ENCODE data around the gene WDR45. TPM values are rescaled to one million over a fixed set of nuclear protein-coding genes. Genes with fewer than 3 reads are reported as not detected.

Gene WDR45
- polyA plus RNA-seq, 1 donor from 2014 or later, result 26.5 TPM

DNA sequence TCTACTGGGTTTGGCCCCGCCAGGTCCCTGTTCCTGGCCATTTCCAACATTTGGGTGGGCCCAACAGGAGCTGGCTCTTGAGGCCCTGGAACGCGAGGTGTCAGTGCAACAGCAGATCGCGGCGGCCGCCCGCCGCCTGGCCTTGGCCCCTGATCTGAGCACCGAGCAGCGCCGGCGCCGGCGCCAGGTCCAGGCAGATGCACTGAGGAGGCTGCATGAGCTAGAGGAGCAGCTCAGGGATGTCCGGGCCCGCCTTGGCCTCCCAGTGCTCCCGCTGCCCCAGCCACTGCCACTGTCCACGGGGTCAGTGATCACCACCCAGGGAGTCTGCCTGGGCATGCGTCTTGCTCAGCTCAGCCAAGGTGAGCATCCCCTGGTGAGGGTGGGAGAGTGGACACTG lies 15.4 kb downstream of the WDR45 start:
- Histone ChIP-seq H3K9me3 (ENCODE audit: low read length) (no peaks in the 10 kb centered on the region), H3K4me2 (ENCODE audit: low read length) (no peak overlapping the region), H3K79me2 (replicated peaks; ENCODE audit: insufficient read depth, low read length) (no peaks in the 10 kb centered on the region), H4K20me1 (ENCODE audit: insufficient read depth) (no peaks in the 10 kb centered on the region), H3K27me3 (ENCODE audit: insufficient read depth, low read depth, low read length) (no peaks in the 10 kb centered on the region), H3K9me2 (ENCODE audit: insufficient read depth, low read length) (no peaks in the 10 kb centered on the region), H3F3A (ENCODE audit: insufficient read depth, low read length, poor library complexity, severe bottlenecking) (no peaks in the 10 kb centered on the region), H3K36me3 (ENCODE audit: insufficient read depth, low read length) (no peaks in the 10 kb centered on the region), H3K4me3 (ENCODE audit: low read length) (no peak overlapping the region), H3K27ac (ENCODE audit: low read length) (no peak overlapping the region), H2AFZ (ENCODE audit: low read depth, low read length) (no peak overlapping the region), H3K9ac (ENCODE audit: low read length) (no peak overlapping the region)
- TF ChIP-seq SMC3 (conservative IDR thresholded peaks at IDR 0.05; ENCODE audit: poor library complexity), result no peak
- TF ChIP-seq MXI1 (conservative IDR thresholded peaks at IDR 0.05; ENCODE audit: poor library complexity, severe bottlenecking), result no peak
- TF ChIP-seq, protein P1, sequence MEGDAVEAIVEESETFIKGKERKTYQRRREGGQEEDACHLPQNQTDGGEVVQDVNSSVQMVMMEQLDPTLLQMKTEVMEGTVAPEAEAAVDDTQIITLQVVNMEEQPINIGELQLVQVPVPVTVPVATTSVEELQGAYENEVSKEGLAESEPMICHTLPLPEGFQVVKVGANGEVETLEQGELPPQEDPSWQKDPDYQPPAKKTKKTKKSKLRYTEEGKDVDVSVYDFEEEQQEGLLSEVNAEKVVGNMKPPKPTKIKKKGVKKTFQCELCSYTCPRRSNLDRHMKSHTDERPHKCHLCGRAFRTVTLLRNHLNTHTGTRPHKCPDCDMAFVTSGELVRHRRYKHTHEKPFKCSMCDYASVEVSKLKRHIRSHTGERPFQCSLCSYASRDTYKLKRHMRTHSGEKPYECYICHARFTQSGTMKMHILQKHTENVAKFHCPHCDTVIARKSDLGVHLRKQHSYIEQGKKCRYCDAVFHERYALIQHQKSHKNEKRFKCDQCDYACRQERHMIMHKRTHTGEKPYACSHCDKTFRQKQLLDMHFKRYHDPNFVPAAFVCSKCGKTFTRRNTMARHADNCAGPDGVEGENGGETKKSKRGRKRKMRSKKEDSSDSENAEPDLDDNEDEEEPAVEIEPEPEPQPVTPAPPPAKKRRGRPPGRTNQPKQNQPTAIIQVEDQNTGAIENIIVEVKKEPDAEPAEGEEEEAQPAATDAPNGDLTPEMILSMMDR (IDR thresholded peaks at IDR 0.05; ENCODE audit: poor library complexity, severe bottlenecking), result no peak
- no peak for TF ChIP-seq RAD21 (conservative IDR thresholded peaks at IDR 0.05)
- no peak for TF ChIP-seq EP300 (conservative IDR thresholded peaks at IDR 0.05; ENCODE audit: poor library complexity, severe bottlenecking)
- TF ChIP-seq, protein P2, sequence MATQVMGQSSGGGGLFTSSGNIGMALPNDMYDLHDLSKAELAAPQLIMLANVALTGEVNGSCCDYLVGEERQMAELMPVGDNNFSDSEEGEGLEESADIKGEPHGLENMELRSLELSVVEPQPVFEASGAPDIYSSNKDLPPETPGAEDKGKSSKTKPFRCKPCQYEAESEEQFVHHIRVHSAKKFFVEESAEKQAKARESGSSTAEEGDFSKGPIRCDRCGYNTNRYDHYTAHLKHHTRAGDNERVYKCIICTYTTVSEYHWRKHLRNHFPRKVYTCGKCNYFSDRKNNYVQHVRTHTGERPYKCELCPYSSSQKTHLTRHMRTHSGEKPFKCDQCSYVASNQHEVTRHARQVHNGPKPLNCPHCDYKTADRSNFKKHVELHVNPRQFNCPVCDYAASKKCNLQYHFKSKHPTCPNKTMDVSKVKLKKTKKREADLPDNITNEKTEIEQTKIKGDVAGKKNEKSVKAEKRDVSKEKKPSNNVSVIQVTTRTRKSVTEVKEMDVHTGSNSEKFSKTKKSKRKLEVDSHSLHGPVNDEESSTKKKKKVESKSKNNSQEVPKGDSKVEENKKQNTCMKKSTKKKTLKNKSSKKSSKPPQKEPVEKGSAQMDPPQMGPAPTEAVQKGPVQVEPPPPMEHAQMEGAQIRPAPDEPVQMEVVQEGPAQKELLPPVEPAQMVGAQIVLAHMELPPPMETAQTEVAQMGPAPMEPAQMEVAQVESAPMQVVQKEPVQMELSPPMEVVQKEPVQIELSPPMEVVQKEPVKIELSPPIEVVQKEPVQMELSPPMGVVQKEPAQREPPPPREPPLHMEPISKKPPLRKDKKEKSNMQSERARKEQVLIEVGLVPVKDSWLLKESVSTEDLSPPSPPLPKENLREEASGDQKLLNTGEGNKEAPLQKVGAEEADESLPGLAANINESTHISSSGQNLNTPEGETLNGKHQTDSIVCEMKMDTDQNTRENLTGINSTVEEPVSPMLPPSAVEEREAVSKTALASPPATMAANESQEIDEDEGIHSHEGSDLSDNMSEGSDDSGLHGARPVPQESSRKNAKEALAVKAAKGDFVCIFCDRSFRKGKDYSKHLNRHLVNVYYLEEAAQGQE (IDR thresholded peaks at IDR 0.05; ENCODE audit: borderline replicate concordance), result no peak
- TF ChIP-seq POLR2AphosphoS5 (IDR thresholded peaks at IDR 0.05), result no peak

DNA sequence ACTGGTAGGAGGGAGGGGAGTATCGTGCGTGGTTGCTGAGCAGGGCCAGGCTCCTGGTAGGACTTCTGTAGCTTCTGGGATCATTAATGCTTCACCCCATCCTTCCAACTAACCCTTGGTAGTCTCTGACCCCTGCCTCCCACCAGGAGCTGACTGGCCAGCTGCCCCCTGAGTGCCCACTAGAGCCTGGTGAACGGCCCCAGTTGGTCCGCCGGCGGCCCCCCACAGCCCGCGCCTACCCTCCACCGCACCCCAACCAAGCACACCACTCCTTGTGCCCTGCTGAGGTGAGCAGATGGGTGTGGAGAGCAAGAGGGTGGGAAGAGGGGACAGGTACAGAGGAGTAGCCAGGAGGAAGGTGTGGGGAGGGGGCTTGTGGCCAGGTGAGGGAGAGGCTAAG lies 16.0 kb downstream of the WDR45 start:
- H3K4me3 ChIP-seq (ENCODE audit: low read length), result no peak overlapping the region
- H3K27ac ChIP-seq (ENCODE audit: low read length), result no peak overlapping the region
- H3K79me2 ChIP-seq (replicated peaks; ENCODE audit: insufficient read depth, low read length), result no peaks in the 10 kb centered on the region
- no peaks in the 10 kb centered on the region for H3K9me2 ChIP-seq (ENCODE audit: insufficient read depth, low read length)
- no peak overlapping the region for H3K9ac ChIP-seq (ENCODE audit: low read length)
- no peak overlapping the region for H3K4me2 ChIP-seq (ENCODE audit: low read length)
- H2AFZ ChIP-seq (ENCODE audit: low read depth, low read length), result no peak overlapping the region
- no peaks in the 10 kb centered on the region for H3F3A ChIP-seq (ENCODE audit: insufficient read depth, low read length, poor library complexity, severe bottlenecking)
- no peaks in the 10 kb centered on the region for H3K36me3 ChIP-seq (ENCODE audit: insufficient read depth, low read length)
- TF ChIP-seq POLR2AphosphoS5 (IDR thresholded peaks at IDR 0.05), result no peak
- TF ChIP-seq, protein P2 (IDR thresholded peaks at IDR 0.05; ENCODE audit: borderline replicate concordance), result no peak
- no peak for TF ChIP-seq TAF1 (IDR thresholded peaks at IDR 0.05; ENCODE audit: low read depth)
- TF ChIP-seq RAD21 (conservative IDR thresholded peaks at IDR 0.05), result no peak
- no peaks in the 10 kb centered on the region for H3K9me3 ChIP-seq (ENCODE audit: low read length)
- no peaks in the 10 kb centered on the region for H3K27me3 ChIP-seq (ENCODE audit: insufficient read depth, low read depth, low read length)
- no peaks in the 10 kb centered on the region for H4K20me1 ChIP-seq (ENCODE audit: insufficient read depth)
